SIG-M5 (cell line): ENCODE data around the gene ABLIM1.

Experiments used
- DNase-seq: peaks from one replicate; lab custom pipeline; 2025; lab: John Stamatoyannopoulos, UW

The ABLIM1 gene

GRCh38 chr10:114646426-114646825 lies 11.6 kb downstream of the ABLIM1 start:
- DNase-seq: no peak

DNA sequence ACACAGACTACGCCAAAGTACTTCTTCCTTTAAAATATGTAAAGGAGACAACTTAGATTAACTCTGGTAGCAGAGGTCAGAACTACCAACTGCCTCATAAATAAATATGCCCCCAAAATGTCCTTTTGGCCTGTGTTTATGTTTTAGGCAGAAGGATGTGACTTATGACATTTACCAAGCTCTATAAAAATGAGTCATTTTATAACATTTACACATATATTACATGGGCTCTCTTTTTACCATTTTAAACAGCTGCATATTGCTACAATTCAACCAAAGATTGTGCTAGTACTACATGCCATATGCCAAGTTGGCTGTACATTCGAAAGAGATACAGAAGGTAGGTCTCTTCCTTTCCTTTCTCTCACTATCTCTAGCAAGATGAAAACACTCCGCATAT lies 12.4 kb downstream of the ABLIM1 start:
- DNase-seq: no peak

DNA sequence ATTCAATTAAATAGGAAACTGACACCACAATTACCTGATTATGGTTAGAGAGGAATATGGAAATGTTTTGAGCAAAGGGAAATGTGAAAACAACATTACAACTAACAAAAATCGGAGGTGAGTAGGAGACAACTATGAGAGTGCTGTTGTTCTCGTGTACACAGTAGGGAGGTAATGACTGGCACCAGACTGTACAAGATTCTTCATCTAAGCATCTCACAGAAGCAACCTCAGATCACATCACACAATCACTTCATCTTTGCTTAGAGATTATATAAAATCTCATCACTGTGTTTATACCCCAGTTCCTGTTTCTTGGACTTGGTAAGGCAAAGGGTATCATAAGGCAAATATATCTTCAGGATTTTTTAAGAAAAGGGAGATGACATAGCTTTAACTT lies 14.9 kb downstream of the ABLIM1 start:
- DNase-seq: no peak

DNA sequence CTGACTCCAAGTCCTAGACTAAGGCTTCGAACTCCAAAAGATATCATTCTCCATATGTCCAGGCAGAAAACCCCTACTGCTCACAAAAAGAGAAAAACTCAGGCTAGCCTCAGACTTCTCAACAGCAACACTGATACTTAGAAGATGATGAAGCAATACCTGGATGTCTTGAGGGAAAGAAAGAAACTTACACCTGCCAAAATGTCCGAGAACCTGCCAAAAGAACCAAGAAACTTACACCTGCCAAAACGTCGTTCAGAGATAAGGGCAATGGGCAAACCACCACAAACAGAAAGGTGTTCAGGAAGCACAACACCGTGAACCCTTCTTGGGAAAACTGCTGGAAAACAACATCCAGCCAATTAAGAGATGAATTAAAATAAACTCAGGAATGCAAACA lies 15.3 kb downstream of the ABLIM1 start:
- no peak for DNase-seq

DNA sequence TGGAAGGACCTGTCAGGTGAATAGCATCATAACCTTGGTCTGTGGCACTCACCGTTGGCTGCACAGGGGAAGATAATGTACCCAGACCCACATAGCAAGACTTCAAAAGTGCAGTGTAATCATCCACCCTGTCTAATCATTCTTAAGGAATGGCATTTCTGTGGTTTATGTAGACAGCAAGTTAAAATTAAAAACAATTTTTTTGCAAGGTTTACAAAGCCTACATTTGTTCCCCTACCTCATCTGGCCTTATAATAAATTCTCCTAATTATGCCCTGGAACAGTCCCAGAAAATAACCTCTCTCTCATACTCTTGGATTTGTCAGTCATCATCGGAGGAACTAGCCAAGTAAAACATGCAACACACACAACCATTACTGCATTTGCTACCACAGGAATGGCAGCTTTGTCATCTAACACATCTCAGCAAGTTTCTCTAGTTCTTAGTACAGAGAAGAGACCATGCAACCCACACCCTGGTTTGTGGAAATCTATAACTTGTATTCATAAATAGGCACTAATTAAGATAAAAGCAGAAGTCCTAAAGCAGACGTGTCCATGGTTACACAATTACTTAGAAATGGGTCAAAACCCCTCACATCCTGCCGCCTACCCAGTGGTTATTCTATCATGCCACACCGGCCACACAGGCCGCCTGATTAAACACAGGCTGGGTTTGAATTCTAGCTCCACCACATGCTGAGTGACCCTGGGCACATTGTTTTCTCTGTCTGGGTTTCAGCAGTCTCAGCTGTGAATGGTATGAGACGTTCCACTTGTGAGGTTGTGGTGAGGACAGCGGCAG lies 19.1 kb downstream of the ABLIM1 start:
- no peak for DNase-seq

- no peak for DNase-seq
Measured at GRCh38 chr10:114635797-114636550, 22.1 kb downstream of the ABLIM1 start.

- DNase-seq: no peak
Measured at GRCh38 chr10:114635101-114635500, 23.0 kb downstream of the ABLIM1 start.

DNA sequence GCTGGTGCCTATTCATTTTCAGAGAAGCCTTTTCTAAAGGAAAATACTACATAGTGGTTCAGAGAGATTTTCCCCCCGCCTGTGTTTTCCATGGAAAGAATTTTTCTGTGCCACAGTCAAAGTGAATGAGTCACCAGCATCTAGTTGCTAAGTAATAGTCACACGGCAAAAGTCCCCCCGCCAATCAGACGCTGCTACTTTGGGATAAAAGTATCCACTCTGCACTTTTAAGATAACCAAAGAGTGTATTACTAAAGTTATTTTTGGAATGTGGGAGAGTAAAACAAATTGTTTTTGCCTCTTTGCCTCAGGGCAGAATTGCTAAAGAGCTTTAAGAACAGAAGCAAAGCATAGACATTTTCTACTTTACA lies 23.5 kb downstream of the ABLIM1 start:
- no peak for DNase-seq

DNA sequence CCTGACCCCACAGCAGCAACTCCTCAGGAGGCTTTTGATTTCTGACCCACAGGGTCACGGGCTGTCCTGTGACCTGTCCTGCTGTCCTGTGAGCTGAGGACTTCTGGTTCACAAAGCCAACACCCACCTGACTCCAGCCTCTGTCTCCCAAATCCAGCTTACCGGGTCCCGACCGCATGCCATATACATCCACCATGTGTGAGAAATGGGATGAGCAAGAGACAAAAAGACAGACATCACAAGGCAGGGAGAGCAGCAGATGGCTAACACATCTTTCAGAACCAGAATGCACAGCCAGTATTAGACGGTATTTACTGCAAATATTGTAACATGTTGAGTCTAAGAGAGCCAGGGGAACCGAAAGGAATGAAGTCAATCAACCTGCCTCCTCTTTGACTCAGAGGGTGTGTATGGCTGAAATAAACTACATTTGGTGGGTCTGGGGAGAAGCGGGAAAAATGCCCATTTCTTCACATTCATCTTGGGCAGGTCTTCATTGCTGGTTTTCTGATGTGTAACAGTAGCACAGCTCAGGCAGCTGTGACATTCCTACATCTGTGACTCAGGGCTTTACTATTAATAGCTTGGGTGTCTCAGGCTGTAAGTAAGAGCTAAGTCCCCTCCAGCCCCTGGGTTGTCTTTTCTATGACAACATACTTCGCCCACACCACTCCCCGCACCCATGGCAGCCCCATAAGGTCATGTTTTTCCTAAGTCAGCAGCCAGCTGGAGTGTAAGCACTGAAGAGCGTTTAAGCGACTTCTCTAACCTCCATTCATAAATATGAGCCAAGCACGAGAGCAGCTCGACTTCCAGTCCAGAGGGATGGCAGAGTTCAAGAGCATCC lies 25.0 kb downstream of the ABLIM1 start:
- no peak for DNase-seq

DNA sequence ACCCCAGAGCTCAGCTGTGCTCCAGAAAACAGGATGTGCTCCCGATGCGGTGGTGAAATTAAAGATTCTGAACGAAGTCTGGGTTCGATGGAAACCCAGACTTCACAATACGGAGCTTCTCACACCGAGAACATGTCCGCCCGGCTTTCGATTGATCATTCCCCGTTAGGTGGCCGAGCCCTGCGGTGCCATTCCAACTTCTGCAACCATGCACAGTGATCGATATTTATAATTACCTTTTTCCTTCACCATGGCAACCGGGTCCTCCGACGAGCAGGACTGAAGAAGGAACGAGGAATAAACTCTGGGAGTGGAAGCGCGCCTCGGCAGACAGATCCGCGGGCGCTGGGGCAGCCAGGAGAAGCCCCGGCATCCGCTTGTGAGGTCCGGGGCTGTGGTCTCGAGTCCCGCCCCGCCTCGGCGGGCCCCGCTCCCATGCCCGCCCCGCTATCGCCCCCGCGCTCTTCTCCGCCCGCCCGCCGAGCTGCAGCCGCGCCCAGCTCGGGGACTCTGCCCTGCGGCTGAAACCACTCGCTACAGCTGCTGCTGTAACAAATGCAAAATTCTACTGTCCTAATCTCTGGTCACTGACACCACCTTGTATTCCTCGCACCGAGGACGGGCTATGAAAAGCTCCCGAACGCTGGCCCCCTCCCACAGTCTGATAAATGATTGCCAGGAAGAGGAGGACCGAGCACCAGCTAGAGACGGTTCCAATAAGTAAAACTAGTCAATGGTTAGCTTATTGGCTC lies 26.2 kb downstream of the ABLIM1 start:
- no peak for DNase-seq

GRCh38 chr10:114631090-114631665 lies 26.9 kb downstream of the ABLIM1 start:
- no peak for DNase-seq

DNA sequence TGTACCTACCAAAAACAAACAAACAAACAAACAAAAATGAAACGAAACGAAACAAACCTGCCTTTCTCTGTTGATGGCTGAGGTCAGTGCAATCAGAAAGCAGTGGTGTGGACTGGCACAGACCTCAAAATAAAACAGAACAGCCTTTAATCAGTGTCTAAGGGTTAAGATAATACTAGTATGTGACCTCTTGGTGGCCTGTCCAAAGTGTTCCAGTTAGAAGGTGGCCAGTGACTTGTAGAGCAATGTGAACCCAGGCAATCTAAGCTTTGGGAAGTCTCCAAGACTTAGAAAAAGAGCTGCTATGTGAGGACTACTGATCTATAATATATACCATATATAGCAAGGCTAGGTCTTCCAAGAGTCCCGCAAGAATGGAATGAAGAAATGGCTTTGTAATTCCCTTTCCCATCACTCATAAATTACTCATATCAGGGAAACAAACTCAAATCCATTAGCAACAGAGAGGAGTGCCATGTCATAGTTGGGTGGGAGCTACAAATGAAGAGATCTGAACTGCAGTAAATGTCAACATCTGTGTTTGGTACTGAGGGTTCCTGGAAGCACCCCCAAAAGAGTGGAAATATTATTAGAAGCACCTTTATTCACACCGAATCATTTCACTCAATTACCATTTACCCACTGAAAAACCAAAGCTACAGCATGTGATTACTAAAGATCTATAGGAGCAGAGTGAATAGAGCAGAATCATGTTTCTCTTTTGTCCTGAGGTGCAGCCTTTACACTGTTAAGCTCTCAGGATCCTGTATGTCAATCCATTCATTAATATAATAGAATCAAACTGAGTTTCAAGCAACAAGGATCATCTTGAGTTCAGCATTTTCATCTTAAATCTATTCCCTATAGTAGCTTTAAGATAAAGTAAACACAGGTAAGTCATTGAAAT lies 28.0 kb downstream of the ABLIM1 start:
- DNase-seq: no peak

DNA sequence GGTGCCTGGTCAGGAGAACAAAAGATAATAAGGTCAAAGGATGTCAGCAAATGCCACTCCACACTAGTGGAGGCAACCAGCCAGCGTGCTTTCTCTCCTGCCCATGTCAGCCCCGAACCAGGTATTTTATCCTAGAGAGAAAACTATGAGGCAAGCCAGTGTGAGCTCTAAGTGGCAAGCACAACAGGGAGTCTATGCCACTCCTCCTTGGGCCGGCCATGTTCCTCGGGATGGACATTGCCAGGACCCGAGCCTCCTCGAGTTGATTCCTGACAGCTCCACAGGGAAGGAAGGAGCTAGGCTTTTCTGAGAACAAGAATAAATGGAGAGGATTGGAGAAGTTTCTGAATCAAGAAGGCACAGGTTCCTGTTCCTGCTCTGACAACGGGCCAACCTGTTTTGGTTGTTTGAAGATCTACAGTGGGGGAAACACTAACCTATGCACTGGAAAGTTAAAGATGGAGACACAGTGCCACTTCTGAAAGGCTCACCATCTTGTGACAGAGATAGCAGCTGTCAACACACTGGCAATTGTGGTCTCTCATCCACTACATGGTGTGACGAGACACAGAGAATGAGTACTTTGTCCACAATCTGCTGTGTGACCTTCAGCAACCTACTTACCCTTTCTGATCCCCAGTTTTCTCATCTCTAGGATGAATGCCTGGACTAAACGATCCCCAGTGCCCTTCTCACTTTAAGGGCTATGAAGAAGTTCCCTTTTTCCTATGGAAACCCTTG lies 28.8 kb downstream of the ABLIM1 start:
- DNase-seq: no peak

DNA sequence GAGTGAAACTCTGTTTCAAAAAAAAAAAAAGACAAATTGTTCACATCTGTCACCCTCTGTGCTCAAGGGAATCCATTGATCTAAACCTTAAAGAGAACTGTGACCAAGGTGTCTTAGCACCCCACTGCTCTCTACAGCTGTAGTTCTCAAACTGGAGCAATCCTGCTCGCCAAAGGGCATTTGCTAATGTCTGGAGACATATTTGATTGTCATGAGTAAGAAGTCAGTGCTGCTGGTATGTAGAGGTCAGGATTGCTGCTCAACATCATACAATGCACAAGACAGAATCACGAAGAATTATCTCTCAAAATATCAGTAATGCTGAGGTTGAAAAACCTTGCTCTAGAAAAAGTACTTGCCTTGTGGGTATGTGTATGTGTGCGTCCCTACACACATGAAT lies 30.0 kb downstream of the ABLIM1 start:
- DNase-seq: no peak

- no peak for DNase-seq
Measured at GRCh38 chr10:114626841-114627240, 31.2 kb downstream of the ABLIM1 start.

GRCh38 chr10:114624951-114625780 lies 32.9 kb downstream of the ABLIM1 start:
- no peak for DNase-seq

DNA sequence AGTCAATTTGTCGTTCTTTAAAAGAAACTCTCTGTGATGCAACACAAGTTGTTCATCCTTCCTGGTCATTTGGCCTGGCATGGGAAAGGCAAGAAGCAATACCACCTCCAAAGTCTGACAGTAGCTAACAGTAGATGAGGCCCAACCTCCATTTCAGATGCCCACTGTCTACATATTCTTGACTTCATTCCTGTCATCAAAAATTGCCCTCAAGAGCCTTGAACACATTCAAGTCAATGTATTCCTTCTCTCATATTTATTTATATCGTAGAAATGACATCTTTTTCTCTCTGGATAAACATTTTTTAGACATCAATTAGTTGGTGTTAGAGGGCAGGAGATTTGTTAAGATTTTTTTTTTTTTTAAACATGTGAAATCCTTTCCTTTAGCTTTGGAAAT lies 33.7 kb downstream of the ABLIM1 start:
- DNase-seq: no peak

DNA sequence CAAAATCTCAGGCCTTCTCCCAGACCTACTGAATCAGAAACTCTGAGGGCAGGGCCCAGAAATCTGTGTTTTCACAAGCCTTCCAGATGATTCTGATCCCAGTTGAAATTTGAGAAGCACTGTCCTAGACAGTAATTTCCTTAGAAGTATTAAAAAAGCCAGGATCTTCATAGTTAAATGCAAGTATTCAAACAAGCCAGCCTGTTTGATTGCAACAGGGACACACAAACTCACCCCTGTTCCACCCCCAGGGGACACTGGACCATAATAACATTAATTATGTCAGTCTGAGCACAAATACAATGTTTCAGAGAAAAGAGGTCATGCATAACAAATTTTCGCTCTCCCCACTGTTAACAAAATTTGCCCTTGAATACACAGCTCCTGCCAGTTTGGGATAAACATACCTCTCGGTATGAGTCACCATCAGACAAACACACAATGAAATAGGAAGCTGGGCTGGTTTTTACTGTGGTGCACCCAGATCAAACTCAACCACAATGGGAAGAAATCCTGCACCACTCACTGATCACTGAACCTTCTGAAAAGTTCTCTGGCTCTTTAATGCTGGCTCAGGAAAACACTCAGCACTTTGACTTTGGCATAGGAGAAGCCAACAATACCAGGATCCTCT lies 34.3 kb downstream of the ABLIM1 start:
- DNase-seq: no peak
